Transverse colon (tissue), 4 donors: Measurements from ENCODE around the gene FAM187B. TPM values are rescaled to one million over a fixed set of nuclear protein-coding genes. Genes with fewer than 3 reads are reported as not detected.
A peak's percentile ranks its signal among the peaks of the same experiment; 100 is the strongest.

Experiments used
- DNase-seq: peaks from one replicate; pipeline ENCODE4 v3.0.0-alpha.2; 2019
- H3K27ac ChIP-seq, 4 donors: fragments of 200-600 bp; sonication (generic); 2 replicates each; pipeline ENCODE4 v1.5.1; 2016 to 2018; ENCODE audit warnings: inconsistent platforms in 4 of 4
- H3K27me3 ChIP-seq: fragments of 200-600 bp; sonication (generic); 2 replicates; pipeline ENCODE4 v1.5.1; 2017; ENCODE audit warnings: inconsistent platforms
- H3K36me3 ChIP-seq, 4 donors: fragments of 200-600 bp; sonication (generic); 2 replicates each; pipeline ENCODE4 v1.5.1; 2017 to 2019; ENCODE audit warnings: inconsistent platforms in 4 of 4
- H3K4me1 ChIP-seq, 4 donors: fragments of 200-600 bp; sonication (generic); 2 replicates each; pipeline ENCODE4 v1.5.1; 2017 to 2020; ENCODE audit warnings: inconsistent platforms in 4 of 4
- H3K4me3 ChIP-seq, 4 donors: fragments of 200-600 bp; sonication (generic); 1 replicate in 1 of 4; 2 replicates in 3 of 4; pipeline versions ENCODE4 v1.5.1 to v1.6.1; 2017 to 2019; ENCODE audit warnings: inconsistent platforms in 4 of 4
- H3K9me3 ChIP-seq, 2 donors: fragments of 200-600 bp; sonication (generic); 2 replicates each; pipeline ENCODE4 v1.5.1; 2017 to 2019; ENCODE audit warnings: inconsistent platforms in 2 of 2
- CTCF ChIP-seq, 5 experiments: fragments of 200-600 bp in 3 of 5; fragments of 450-650 bp in 2 of 5; sonication (generic) in 3 of 5; IDR thresholded peaks; 1 replicate in 2 of 5; 2 replicates in 3 of 5; pipeline ENCODE4 v1.5.1; 2016 to 2017; ENCODE audit warnings: antibody characterized with exemption in 5 of 5, inconsistent platforms in 3 of 5, mild to moderate bottlenecking in 2 of 5, moderate library complexity in 1 of 5
- EP300 ChIP-seq: sonication (generic); formaldehyde crosslinking; IDR thresholded peaks from one replicate; pipeline ENCODE4 v1.6.1; 2017; ENCODE audit warnings: antibody characterized with exemption, low read depth
- POLR2A ChIP-seq: fragments of 450-650 bp; IDR thresholded peaks from one replicate; pipeline ENCODE4 v1.6.1; 2016; ENCODE audit warnings: antibody characterized with exemption, mild to moderate bottlenecking, moderate library complexity
- POLR2AphosphoS5 ChIP-seq, 3 donors: sonication (generic); formaldehyde crosslinking; IDR thresholded peaks; one replicate each; pipeline ENCODE4 v1.6.1; 2016; ENCODE audit warnings: antibody characterized with exemption in 3 of 3
- WGBS, 2 donors: methylation state at CpG; one replicate each; pipeline ENCODE4 v1.1.5; 2018; ENCODE audit warnings: low coverage in 1 of 2; 5-methylcytosine and 5-hydroxymethylcytosine counted together
- in situ Hi-C, 4 donors: fragments of 200-750 bp; cut with MboI; loops; one replicate each; pipeline versions ENCODE4 v1.15.0 to v1.15.1; 2017; ENCODE audit warnings: low sequenced_read_pairs in 3 of 4, low pct_ligation_motif_present in 1 of 4, low pct_unique_long_range_greater_than_20kb in 1 of 4
- intact Hi-C: fragments of 100-400 bp; cut with DNase I; formaldehyde crosslinking; loops from one replicate; pipeline ENCODE4 v1.15.1; 2023; ENCODE audit warnings: low total_unique reads
- total RNA-seq, 4 donors: library from RNA; depleted of rRNA; stranded (reverse); fragments of >200 nt; gene quantifications; one replicate each; pipeline ENCODE4 v1.1.0, GENCODE V29; 2016

The FAM187B gene
- total RNA-seq, 4 donors from 2014 or later = not detected

GRCh38 chr19:35236638-35237400 lies 8.3 kb upstream of the FAM187B start:
- peaks cover 15% of the 10 kb centered on the region for H3K27me3 ChIP-seq
- WGBS, 2 donors = 73 to 74% methylated on average over 5 to 6 of the region's 6 CpGs
- intact Hi-C loops (no loop called here), in situ Hi-C loops (no loop called here)
- no peaks in the 10 kb centered on the region for H3K4me1 ChIP-seq
- TF ChIP-seq POLR2AphosphoS5 (IDR thresholded peaks at IDR 0.05) (no peak), POLR2A (no peak), EP300 (no peak), CTCF (IDR thresholded peaks at IDR 0.05) (no peak)
- H3K27ac ChIP-seq = no peak overlapping the region
- DNase-seq = peak; percentile 28
- no peak overlapping the region for H3K4me3 ChIP-seq
- H3K9me3 ChIP-seq = peaks cover 5 to 8% of the 10 kb centered on the region in 2 donors
- no peaks in the 10 kb centered on the region for H3K36me3 ChIP-seq

GRCh38 chr19:35232912-35233311 lies 4.4 kb upstream of the FAM187B start:
- Histone ChIP-seq H3K27me3 (no peaks in the 10 kb centered on the region), H3K9me3 (no peaks in the 10 kb centered on the region), H3K4me1 (no peaks in the 10 kb centered on the region), H3K36me3 (no peaks in the 10 kb centered on the region), H3K27ac (no peak overlapping the region), H3K4me3 (no peak overlapping the region)
- TF ChIP-seq EP300 = no peak
- no peak for TF ChIP-seq CTCF (IDR thresholded peaks at IDR 0.05)
- TF ChIP-seq POLR2AphosphoS5 (IDR thresholded peaks at IDR 0.05) = no peak
- intact Hi-C loops = no loop called here
- WGBS, 2 donors = 45 to 63% methylated on average over 4 to 5 of the region's 5 CpGs
- DNase-seq = no peak
- in situ Hi-C loops = no loop called here

DNA sequence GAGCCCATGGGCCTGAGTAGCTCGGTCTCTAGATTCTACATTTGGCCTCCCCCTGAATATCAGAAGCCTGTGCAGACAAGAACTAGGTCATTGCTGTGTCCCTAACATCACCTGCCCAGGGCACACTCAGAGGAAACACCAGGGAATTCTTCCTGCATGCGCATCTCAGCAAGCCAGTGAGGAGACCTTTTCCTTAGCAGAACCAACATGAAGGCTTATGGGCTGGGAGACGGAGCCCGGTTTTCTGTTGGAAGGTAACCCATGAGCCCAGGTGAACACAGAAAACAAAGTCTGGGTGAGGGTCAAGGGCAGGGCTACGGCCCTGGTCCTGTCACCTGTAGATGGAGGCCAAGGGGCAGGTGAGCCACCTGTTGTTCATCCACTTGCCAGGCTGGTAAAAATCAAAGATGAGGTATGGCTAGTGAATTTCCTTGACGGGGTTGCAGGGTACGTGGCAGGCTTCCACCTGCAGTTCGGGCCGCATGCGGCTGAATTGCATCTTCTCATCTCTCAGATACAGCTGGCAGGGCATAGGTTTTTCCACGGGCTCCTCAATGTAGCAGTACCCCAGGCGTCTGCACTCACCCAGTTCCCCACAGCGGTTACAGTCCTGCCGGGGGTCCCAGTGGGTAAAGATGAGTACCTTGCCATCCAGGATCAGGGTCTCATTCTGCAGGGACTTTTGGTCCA lies 3.6 kb upstream of the FAM187B start:
- no peak overlapping the region for H3K27ac ChIP-seq
- in situ Hi-C loops = no loop called here
- H3K27me3 ChIP-seq = no peaks in the 10 kb centered on the region
- intact Hi-C loops = no loop called here
- TF ChIP-seq EP300 (no peak), POLR2A (no peak), CTCF (IDR thresholded peaks at IDR 0.05) (no peak), POLR2AphosphoS5 (IDR thresholded peaks at IDR 0.05) (no peak)
- no peaks in the 10 kb centered on the region for H3K36me3 ChIP-seq
- 72 to 91% methylated on average over 4 to 14 of the region's 14 CpGs for WGBS, 2 donors
- H3K4me1 ChIP-seq = no peaks in the 10 kb centered on the region
- no peak for DNase-seq
- no peak overlapping the region for H3K4me3 ChIP-seq
- H3K9me3 ChIP-seq = no peaks in the 10 kb centered on the region

- Histone ChIP-seq H3K4me1 (peaks cover 0 to 7% (median 2%) of the 10 kb centered on the region in 4 donors), H3K27me3 (no peaks in the 10 kb centered on the region), H3K36me3 (no peaks in the 10 kb centered on the region), H3K4me3 (no peak overlapping the region), H3K9me3 (no peaks in the 10 kb centered on the region), H3K27ac (no peak overlapping the region)
- intact Hi-C loops = no loop called here
- in situ Hi-C loops = no loop called here
- no peak for TF ChIP-seq POLR2A
- TF ChIP-seq POLR2AphosphoS5 (IDR thresholded peaks at IDR 0.05) = no peak
- TF ChIP-seq CTCF (IDR thresholded peaks at IDR 0.05) = no peak
- no peak for TF ChIP-seq EP300
- DNase-seq = no peak
- WGBS, 2 donors = 92 to 93% methylated on average over 2 to 8 of the region's 8 CpGs
These were observed 1.1 kb upstream of the FAM187B start for GRCh38 chr19:35229601-35230000.
